A204.1 (cell line): ENCODE data around the gene CCDC188.

Experiments
- FAIRE-seq: peaks from 2 replicates; lab custom pipeline; 2012; peaks lifted over from hg19 to GRCh38; lab: Jason Lieb, UNC

CCDC188 gene

GRCh38 chr22:20184501-20185165, 33.8 kb upstream of the CCDC188 start:
- FAIRE-seq, result no peak

GRCh38 chr22:20183823-20184222, 33.0 kb upstream of the CCDC188 start:
- no peak for FAIRE-seq

GRCh38 chr22:20183101-20183500, 32.2 kb upstream of the CCDC188 start:
- FAIRE-seq, result no peak

- FAIRE-seq, result no peak
These were observed 31.5 kb upstream of the CCDC188 start for GRCh38 chr22:20182365-20182764.

GRCh38 chr22:20181884-20182236, 31.0 kb upstream of the CCDC188 start:
- no peak for FAIRE-seq

- no peak for FAIRE-seq
These were observed 30.5 kb upstream of the CCDC188 start for GRCh38 chr22:20181194-20181883.

- FAIRE-seq, result no peak
These were observed 29.8 kb upstream of the CCDC188 start for GRCh38 chr22:20180640-20181039.

GRCh38 chr22:20180245-20180630, 29.4 kb upstream of the CCDC188 start:
- no peak for FAIRE-seq

GRCh38 chr22:20179455-20180244, 28.8 kb upstream of the CCDC188 start:
- no peak for FAIRE-seq

GRCh38 chr22:20178915-20179227, 28.0 kb upstream of the CCDC188 start:
- FAIRE-seq, result no peak

GRCh38 chr22:20178075-20178914, 27.4 kb upstream of the CCDC188 start:
- FAIRE-seq, result no peak

- no peak for FAIRE-seq
These were observed 26.5 kb upstream of the CCDC188 start for GRCh38 chr22:20177217-20177911.

- no peak for FAIRE-seq
These were observed 25.7 kb upstream of the CCDC188 start for GRCh38 chr22:20176421-20177085.

GRCh38 chr22:20175597-20175900, 24.7 kb upstream of the CCDC188 start:
- no peak for FAIRE-seq

- no peak for FAIRE-seq
These were observed 24.1 kb upstream of the CCDC188 start for GRCh38 chr22:20174785-20175596.

GRCh38 chr22:20173772-20174171, 22.9 kb upstream of the CCDC188 start:
- no peak for FAIRE-seq

GRCh38 chr22:20173246-20173645, 22.4 kb upstream of the CCDC188 start:
- no peak for FAIRE-seq

GRCh38 chr22:20172141-20172613, 21.3 kb upstream of the CCDC188 start:
- no peak for FAIRE-seq

GRCh38 chr22:20171288-20172140, 20.7 kb upstream of the CCDC188 start:
- no peak for FAIRE-seq

- FAIRE-seq, result no peak
These were observed 19.3 kb upstream of the CCDC188 start for GRCh38 chr22:20170170-20170569.
